Mesenteric fat pad (tissue), 1 donor: ENCODE results near the gene SPATA45. TPM values are rescaled to one million over a fixed set of nuclear protein-coding genes. Genes with fewer than 3 reads are reported as not detected.
A peak's percentile ranks its signal among the peaks of the same experiment; 100 is the strongest.
"Not testable (repeated sequence)": the region's sequence is repeated elsewhere in the genome, so short reads cannot be mapped to it uniquely, and the experiment has no call there.

Source experiments
- DNase-seq: peaks from one replicate; pipeline ENCODE4 v3.0.0-alpha.2; 2020; ENCODE audit warnings: low spot score
- long read RNA-seq: library from polyadenylated mRNA; unstranded; transcript quantifications from one replicate; pipeline ENCODE4 v2.0.0, GENCODE V29; 2020
- total RNA-seq: library from RNA; stranded (reverse); fragmentation: NEBNext Ultra II Directional; extraction: Animal tissue kit (Norgen Biotek cat#: 25700); gene quantifications from one replicate; pipeline ENCODE4 v1.2.1, GENCODE V29; 2021
- donor health status: DM: yes; HTN: yes; CAD: no.

SPATA45 gene
- not detected for total RNA-seq
- long read RNA-seq: 0 reads

DNA sequence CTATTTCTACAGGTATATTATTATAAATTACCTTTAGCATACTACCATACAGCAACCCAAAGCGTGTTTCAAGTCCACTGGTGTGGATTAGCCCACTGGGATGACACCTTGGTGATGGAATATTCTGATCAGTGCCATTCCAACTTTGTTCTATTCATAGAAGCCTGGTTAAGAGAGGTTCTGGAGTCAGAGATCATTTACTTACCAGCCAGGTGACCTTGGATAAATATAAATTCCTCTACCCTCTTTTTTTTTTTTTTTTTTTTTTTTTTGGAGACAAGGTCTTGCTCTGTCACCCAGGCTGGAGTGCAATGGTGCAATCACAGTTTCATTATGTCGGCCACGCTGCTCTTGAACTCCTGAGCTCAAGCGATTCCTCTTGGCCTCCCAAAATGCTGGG, at the start of gene SPATA45:
Gene SPATA45 (minus strand): TSS at position 101 of the 400 bp plus-strand sequence. CDS start 11,500 bp downstream, outside the sequence.
- DNase-seq: no peak

DNA sequence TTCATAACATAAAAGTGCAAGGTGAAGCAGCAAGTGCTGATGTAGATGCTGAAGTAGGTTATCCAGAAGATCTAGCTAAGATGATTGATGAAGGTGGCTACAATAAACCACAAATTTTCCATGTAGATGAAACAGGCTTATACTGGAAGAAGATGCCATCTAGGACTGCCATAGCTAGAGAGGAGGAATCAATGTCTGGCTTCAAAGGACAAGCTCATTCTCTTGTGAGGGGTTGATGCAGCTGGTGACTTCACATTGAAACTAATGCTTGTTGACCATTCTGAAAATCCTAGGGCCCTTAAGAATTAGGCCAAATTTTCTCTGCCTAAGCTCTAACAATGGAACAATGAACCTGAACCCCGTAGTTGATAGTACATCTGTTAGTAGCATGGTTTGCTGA, 44.7 kb upstream of the SPATA45 start:
- DNase-seq: no peak

DNA sequence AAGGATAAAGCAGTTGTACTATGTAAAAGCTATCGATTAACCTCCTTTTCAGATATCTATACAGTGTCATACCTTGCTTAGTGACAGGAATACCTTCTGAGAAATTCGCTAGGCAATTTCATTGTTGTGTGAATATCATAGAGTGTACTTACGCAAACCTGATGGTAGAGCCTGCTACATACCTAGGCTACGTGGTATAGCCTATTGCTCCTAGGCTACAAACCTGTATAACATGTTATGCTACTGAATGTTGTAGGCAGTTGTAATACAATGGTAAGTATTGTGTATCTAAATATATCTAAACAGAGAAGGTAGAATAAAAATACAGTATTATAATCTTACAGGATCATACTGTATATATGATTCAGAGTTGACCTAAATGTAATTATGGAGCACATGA, 37.1 kb upstream of the SPATA45 start:
- no peak for DNase-seq

DNA sequence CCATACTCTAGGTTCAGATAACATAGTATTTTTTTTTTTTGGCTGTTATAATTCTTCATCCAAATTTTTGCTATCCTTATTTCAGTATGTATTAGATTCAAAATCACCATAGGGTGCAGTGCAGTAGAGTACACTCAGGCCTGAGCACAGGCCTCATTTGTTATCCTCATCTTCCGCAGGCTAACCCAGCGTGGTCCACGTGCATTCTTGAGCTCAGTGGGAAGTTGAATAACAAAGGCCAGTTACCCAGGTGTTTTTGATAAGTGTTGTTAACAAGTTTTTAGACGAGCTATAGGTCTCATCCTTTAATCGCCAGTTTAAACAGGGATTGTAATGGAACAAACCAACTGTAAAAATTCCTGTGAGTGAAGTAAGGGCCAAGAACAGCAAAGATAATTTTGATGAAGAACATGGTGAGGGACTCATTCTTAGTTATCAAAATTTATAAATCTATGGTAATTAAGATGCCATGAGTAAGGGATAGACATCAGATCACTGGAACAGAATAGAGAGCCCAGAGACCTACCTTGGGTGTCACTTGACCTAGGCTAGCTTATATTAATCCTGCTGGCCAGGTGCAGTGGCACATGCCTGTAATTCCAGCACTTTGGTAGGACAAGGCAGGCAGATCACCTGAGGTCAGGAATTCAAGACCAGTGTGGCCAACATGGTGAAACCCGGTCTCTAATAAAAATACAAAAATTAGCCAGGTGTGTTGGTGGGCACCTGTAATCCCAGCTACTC, 32.7 kb upstream of the SPATA45 start:
- DNase-seq: no peak

DNA sequence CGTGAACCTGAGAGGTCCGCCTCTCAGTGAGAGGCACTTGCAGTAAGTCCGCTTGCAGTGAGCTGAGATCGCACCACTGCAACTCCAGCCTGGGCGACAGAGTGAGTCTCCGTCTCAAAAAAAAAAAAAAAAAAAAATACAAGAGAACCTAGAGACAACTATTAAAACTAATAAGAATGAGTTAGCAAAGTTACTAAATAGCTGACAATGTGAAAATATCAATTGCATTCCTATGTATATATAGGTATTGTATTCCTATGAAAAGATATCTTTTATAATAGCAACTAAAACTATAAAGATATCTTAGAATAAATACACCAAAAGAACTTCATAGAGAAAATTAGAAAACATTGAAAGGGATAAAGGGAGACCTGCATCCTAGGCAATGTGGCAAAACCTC, 31.0 kb upstream of the SPATA45 start:
- no peak for DNase-seq

DNA sequence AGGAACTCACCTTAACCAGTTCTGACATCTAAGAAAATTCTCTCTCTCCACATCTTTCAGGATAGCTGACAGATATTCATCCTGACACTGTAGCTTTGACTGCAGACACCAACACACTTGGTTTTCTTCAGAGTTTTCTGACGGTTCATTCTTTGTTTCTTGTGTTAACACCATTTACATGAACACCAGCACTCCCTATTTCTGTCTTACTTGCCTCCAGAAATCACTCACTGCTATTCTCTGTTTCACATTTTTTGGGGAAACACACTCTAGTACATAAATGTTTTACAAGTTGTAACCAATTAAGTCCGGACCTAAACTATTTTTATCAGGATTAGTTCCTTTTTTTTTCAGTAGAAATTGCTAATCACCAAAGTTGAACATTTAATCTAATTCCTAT, 26.1 kb upstream of the SPATA45 start:
- no peak for DNase-seq

DNA sequence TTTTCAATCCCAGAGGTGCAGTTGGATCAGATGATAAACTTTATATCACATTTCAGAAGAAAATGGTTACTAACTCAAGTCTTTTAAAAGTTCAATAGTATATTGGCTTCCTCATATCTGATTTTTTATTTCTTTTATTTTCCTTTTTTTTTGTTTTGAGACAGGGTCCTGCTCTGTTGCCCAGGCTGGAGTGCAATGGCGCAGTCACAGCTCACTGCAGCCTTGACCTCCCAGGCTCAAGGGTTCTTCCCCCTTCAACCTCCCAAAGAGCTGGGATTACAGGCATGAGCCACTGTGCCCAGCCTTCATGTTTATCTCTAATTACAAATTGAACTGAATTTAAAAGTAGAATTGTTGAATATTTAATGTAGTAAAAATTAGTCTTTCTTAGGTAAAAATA, 24.5 kb upstream of the SPATA45 start:
- no peak for DNase-seq

DNA sequence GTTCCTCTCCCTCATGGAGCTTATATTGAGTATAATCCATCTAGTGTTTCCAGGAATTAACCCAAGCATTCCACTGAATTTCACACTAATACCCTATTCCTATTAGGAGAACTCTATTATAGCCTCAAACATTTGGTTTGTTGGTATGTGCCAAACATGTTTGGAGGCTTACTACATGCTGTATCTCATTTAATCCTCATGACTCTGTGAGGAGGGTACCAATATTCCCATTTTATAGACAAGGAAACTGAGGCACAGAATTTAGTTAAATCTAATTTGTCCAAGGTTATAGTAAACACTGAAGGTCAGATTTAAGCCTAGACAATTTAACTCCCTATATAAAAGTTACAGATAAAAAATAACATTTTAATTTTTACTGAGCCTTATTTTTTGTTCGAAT, 19.7 kb upstream of the SPATA45 start:
- no peak for DNase-seq

DNA sequence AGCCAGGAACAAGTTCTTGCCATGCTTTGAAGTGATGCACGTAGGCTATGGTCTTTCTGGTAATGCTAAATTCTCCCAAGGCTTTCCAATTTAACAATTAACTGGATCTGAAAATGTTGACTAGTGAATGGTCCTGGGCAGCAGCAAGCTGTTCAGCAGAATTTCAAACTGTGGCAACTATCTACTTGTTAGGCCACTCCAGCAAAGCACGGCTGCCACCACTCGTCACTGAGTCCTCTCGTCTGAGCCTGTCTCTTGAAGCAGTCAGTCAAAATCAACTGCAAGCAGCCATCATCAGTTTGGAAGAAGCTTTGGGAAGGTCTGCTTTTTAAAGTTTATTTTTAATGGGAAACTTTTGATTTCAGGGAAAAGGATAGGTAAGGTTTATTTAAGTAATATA, 16.8 kb upstream of the SPATA45 start:
- no peak for DNase-seq

DNA sequence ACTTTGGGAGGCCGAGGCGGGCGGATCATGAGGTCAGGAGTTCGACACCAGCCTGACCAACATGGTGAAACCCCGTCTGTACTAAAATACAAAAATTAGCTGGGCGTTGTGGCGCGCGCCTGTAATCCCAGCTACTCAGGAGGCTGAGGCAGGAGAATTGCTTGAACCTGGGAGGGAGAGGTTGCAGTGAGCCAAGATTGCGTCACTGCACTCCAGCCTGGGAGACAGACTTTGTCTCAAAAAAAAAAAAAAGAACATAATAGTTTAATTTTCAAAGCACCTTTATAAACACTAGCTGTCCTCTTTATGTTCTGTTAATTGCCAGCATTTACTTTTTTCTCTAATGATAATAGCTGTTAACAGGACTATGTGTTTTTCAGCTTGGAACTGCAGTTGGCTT, 15.9 kb upstream of the SPATA45 start:
- DNase-seq: not testable (repeated sequence)

DNA sequence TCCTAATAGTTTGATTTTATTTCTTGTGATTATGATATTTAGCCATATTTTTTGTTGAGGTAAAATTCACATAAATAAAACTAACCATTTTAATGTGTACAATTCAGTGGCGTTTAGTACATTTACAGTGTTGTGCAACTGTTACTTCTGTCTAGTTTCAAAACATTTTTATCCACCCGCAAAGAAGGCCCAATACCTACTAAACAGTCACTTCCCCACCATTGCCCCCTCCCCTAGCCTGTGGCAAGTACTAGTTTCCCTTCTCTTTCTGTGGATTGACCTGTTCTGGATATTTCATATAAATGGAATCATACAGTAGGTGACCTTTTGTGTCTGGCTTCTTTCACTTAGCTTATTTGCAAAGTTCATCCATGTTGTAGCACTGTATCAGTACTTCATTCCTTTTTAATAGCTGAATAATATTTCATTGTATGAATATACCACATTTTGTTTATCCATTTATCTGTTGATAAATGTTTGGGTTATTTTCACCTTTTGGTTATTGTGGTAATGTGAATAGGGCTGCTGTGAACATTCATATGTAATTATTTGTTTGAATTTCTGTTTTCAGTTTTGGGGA, 14.8 kb upstream of the SPATA45 start:
- DNase-seq: no peak

DNA sequence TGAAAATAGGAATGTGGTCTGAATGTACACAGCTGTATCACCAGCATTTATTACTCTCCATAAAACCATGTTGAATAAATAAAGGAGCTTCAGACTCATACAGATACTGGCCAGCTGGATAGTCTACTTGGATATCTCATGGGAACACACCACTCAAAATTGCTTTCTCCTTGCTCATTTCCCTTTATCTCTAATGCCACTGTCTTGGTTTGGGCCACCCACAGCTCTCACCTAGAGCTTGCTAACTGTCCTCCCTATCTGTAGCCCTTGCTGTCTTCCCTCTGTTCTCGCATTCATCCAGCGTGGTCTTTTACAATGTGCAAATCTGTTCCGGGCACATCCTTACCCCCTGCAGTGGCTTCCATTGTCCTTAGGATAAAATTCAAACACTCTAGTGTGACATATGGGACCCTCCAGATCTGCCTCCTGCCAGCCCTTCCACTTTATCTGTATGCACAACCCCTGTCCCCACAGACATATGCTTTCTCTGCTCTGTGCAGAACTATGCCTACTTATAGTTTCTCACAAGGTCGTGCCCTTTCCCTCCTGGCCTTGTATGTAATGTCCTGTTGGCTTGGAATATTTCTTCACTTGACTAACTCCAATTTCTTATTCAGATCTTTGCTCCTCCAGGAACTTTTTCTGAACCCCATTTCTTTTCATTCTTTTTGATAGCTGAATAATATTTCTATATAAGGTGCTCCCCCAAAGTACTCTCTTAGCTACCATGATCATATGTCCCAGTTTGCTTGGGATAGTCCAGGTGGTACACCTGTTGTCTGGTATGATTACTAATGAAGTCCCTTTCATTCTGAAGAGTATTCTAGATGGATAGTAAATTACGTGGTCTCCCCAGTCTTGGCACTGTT, 13.5 kb upstream of the SPATA45 start:
- no peak for DNase-seq

DNA sequence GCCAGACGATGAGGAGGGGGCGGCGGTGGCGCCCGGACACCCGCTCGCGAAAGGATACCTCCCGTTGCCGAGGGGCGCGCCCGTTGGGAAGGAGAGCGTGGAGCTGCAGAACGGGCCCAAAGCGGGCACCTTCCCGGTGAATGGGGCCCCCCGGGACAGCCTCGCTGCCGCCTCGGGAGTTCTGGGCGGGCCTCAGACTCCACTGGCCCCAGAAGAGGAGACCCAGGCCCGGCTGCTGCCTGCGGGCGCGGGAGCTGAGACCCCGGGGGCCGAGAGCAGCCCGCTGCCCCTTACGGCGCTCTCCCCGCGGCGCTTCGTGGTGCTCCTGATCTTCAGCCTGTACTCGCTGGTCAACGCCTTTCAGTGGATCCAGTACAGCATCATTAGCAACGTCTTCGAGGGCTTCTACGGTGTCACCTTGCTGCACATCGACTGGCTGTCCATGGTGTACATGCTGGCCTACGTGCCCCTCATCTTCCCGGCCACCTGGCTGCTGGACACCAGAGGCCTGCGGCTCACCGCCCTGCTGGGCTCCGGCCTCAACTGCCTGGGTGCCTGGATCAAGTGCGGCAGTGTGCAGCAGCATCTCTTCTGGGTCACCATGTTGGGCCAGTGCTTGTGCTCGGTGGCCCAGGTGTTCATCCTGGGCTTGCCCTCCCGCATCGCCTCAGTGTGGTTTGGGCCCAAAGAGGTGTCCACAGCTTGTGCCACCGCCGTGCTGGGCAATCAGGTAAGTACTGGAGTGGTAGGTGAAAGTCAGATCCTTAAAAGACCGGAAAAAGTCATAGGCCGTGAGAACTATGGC, 11.2 kb upstream of the SPATA45 start:
- no peak for DNase-seq

DNA sequence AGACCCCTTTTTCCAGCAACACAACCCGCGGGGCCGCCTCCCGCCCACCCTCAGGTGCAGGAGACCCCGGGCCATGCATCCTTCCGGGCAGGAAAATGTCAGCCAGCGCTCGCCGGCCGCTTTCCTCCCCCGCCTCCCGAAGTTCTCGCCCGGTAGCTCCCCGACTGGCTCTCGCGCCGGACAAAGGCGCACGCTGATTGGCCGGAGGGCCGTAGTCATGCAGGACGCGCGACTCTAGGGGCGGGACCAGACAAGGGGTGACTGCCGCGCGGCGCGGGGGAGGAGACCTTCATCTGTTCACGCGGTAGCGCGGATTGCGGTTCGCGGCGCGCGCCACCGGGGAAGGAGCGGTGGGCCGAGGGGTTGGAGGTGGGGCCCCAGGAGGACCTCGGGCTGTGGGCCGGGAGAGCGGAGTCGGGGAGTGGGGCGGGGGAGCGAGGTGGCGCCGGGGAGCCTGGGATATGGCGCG, 10.6 kb upstream of the SPATA45 start, which contains the start of gene FLVCR1:
Gene FLVCR1 (plus strand): TSS at position 284 of the 469 bp plus-strand sequence. CDS start 178 bp downstream, at position 462.
- peak; percentile 99 for DNase-seq

DNA sequence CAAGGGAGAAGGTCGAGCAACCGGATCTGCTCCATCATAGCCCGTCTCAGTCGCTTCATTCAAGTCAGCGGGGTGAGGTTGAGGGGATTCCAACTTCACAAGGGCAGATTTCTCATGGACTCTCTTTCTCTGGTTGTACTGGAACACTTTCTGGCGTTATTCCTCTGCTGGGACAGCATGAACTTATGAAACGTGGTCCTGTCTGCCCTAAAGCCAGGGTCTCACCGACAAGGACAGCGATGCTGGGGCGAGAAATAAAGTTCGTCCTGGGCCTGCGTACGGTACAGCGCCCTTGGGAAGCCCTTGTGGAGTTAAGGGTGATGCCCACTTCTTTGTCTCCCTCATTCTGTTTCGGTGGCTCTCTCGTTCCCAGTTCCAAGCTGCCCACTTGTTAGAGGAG, 9.3 kb upstream of the SPATA45 start:
- DNase-seq: no peak

DNA sequence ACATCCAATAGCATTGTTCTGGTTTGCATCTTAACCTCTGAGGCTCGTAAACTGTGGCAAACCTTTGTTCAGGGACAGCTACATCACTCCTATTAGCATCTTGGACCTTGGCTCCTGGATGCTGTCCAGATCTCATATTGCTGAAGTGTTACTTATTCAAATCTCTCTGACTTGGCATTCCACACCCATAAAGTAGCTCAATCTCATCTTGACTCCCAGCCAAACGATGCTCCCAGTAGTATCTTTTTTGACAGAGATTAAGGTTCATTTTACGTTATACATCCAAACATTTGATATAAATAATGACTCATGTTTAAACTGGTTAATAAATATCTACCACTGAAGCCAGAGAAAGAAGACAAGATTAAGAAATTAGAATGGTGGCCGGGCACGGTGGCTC, 6.2 kb upstream of the SPATA45 start:
- DNase-seq: no peak

DNA sequence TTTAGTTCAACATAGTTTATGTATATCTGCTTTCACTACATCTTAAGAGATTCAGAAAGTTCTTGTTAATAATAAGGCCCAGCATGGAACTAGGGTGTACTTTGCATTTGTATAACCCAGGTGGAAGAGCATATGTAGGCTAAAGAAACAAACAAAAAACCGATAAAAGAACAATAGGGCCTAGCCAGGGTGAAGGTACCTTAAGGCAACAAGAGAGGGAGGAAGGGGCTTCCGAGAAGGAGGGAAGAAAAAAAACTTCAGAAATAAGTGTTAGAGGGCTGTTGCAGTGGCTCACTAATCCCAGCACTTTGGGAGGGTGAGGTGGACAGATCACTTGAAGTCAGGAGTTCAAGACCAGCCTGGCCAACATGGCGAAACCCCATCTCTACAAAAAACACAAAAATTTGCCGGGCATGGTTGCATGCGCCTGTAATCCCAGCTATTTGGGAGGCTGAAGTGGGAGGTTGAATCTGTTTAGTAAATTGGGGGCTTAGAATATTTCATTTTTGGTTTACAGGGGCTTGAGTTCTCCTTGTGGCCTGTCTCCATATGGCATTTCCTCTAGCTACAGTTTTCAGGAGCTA, 4.7 kb upstream of the SPATA45 start:
- no peak for DNase-seq

DNA sequence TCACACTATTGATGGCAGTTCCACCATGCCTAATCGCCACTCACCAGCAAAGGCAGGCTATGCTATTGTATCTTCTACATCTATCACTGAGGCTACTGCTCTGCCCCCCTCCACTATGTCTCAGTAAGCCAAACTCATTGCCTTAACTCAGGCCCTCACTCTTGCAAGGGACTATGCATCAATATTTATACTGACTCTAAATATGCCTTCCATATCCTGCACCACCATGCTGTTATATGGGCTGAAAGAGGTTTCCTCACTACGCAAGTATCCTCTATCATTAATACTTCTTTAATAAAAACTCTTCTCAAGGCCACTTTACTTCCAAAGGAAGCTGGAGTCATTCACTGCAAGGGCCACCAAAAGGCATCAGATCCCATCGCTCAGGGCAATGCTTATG, 2.9 kb downstream of the SPATA45 start:
- DNase-seq: not testable (repeated sequence)

DNA sequence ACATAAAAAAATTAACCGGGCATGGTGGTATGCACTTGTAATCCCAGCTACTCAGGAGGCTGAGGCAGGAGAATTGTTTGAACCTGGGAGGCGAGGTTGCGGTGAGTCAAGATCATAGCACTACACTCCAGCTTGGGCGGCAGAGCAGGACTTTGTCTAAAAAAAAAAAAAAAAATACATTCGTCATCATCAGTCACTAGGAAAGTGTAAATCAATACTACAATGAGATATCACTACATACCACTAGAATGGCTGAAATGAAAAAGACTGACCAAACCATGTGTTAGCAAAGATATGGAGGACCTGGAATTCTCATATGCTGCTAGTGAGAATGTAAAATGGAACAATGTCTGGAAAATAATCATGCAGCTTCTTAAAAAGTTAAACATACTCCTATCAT, 9.3 kb downstream of the SPATA45 start:
- DNase-seq: no peak
